GM19240 (cell line): ENCODE data around the gene CSNK1D.

Experiments
- DNase-seq: peaks from one replicate; pipeline ENCODE4 v3.0.0; 2011; ENCODE audit warnings: low spot score; ENCODE audit not compliant: insufficient read length

CSNK1D gene

DNA sequence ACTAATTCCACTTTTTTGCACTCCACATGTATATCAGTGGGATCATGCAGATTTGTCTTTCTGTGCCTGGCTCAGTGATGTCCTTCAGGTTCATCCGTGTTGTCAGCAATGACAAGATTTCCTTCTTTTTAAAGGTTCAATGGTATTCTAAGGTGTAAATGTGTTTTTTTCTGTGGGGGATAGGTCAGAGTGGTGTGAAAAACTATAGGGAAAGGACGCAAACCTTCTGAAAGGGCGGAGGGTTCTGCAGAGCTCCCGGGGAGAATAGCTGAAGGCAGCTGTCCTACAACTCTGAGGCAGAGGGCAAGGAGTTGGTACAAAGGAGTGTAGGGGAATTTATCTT is 21.9 kb upstream of the CSNK1D start:
- DNase-seq = no peak

DNA sequence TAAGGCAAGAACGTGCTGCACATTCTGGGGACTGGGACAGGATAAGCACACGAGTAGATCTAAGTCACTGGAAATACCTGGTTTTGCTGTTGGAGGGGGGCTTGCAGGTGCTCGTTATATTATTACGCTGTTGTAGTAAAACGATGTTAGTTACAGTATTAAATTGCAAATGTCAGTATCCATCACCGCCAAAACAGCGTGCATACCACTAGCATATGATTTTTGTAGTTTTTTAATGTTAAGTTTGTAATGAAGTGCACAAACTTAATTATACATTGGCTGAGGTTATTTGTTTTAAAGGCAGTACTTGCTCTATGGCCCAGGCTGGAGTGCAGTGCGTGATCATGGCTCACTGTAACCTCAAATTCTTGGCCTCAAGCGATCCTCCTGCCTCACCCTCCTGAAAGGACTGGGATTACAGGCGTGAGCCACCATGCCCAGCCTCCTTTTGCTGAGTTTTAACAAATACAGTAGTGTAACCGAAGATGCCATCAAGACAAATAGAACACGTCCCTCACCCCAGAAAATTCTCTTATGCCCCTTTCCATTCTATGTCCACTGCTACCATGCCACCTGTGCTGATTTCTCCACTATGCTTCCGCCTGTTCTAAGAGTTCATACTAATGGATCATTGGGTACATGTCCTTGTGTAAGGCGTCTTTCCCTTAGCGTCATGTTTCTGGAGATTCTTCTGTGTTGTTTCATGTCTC is 20.7 kb upstream of the CSNK1D start:
- no peak for DNase-seq

DNA sequence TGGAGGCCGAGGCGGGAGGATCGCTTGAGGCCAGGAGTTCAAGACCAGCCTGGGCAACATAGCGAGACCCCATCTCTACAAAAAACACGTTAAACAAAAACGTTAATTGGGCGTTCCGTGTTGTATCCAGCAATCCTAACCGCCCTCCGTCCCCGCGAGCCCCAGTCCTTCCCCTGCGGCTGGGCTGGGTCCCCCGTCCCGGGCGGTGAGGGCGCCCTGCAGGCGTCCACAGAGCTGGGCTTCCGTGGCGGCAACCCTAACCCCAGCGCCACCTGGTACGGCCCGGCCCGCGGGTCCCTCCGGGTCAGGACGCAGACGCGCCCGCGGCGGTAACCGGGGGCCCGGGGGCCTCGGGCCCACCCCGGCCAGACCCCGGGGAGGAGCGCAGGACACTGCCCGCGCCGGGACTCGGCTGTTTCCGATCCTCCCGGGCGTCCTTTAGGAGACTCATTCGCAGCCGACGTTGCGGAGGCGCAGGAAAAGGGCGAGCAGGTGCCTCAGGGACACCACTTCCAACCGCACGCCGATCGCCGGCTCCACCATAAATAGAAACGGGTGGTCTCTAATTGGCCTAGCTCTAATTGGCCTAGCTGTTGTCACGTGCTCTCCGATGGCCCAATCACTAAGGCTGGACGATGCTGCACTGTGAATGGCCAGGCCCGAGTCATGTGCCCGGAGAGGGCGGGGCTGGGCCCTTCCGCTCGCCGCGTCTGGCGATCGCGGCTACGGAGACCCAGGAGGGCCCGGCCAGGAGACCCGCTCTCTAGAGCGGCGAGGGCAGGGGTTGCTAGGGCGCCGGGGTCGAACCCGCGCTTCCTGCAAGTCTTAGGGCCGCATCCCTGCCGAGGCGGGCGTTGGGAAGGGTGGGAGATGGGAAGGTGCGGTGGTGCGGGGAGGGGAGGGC is 19.0 kb upstream of the CSNK1D start:
- peak; percentile 99 for DNase-seq

DNA sequence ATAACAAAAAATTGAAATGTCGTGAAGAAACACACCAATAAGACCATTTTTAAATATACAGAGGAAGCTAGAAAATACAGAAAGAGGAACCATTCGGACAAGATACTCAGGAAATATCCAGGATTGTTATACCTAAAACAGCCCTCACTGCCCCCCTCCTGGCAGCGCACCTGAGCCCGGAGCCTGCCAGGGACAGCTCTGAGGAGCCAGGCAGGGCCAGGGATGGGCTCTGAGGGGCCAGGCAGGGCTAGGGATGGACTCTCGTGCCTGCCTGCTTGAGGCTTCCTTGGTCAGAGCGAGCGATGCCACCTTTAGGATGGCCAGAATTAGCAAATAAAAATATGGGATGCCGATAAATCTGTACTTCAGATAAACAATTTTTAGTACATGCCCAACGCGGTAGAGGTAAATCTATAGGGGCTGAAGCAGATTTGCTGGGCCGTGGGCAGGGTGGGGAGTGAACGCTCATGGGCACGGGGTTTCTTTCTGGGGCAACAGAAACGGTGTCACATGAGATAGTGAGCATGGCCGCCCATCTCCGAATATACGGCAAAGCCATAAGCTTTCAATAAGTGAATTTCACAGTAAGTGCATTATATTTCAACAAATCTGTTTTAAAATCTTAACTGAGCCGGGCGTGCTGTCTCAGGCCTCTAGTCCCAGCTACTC is 18.2 kb upstream of the CSNK1D start:
- DNase-seq = no peak

DNA sequence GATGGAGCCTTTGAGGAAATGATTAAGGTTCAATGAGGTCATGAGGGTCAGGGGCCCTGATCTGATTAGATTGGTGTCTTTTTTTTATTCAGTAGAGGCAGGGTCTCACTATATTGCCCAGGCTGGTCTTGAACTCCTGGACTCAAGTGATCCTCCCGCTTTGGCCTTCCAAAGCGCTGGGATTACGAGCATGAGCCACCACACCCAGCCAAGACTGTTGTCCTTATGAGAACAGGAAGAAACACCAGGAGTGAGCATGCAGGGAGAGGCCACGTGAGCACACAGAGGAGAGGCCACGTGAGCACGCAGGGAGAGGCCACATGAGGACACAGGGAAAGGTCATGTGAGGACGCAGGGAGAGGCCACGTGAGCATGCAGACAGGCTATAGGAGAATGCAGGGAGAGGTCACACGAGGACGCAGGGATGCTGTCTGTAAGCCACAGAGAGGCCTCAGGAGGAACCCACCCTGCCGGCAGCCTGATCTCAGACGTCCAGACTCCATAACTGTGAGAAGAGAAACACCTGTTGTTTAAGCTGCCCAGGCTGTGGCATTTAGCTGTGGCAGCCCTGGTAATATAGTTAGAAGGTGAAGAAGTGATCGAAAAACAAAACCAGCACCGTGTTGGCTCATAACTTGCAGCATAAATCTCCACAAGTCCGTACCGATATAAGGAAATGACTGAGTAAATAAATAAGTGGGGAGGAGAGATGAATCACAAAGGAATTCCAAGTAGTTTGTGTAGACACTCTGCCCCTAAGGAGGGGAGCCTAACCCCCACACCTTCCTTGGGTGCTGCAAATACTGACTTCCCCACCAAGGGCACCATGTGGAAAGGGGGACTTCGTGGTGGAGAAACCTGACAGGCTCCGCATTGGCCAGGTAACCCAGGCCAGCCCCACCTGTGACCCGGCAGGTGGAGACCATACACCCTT is 14.6 kb upstream of the CSNK1D start:
- DNase-seq = no peak

DNA sequence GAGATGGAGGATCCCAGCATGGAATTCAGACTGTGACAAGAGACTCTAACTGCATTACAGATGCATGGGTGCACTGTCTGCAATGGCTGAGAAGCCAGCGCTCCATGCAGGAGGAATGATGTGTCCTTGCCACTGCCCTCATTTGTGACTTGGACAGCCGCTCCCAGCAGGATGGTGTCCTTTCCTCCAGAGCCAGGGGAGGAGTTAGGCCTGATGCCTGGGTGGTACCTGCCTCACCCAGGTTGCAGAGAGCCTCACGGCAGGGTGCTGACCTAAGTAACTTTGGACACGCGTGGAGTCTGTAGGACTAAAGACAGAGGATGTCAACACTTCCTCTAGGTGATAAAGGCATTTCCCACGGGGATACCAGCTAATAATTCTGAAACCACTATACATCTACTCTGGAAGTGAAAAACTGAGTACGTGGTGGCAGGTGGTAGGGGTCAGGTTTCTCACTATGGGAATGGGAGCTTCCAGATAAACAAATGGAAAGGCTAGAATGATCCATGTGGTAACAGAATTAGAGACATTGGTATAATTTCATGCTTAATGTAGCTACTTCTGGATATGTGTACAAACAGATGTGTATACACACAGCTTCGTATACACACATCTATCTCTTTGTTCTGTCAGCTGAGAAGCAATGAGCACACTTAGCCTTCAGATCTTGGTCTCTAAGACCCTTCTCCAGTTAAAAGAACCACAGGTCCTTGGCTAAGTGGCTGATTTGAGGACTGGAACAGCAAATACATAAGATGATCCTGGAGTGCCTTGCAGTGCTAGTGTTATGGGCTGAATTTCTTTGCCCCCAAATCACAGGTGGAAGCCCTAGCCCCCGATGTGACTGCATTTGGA is 13.7 kb upstream of the CSNK1D start:
- DNase-seq = no peak

GRCh38 chr17:82285141-82285540 is 11.6 kb upstream of the CSNK1D start:
- no peak for DNase-seq

- DNase-seq = no peak
Observed at GRCh38 chr17:82283208-82283749, 9.8 kb upstream of the CSNK1D start.

- no peak for DNase-seq
Observed at GRCh38 chr17:82282239-82283207, 9.0 kb upstream of the CSNK1D start.

DNA sequence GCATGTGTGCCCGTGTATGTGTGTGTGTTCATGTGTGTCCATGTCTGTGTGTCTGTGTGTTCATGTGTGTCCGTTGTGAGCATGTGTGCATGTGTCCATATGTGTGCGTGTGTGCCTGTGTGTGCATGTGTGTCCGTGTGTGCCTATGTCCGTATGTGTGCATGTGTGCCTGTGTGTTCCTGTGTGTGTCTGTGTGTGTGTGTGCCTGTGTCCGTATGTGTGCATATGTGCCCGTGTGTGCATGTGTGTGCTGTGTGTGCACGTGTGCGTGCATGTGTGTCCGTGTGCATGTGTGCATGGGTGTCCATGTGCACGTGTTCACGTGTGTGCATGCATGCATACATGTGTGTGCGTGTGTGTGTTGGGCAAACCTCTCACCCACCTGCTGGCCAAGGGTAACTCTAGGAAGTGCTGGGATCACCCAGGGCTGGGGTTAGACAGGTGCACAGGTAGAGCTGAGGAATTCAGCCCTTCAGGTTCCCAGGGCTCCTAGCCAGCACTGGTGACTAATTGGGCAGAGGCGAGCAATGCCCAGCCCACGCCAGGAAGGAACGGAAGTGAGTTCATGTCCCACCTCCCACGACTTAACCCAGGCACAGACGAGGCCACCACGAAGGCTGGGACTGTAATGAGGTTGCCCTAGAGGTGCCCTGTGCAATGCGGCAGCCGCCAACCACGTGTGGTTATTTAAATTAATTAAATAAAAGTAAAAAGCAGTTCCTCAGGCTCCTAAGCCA is 8.2 kb upstream of the CSNK1D start:
- DNase-seq = no peak

- DNase-seq = no peak
Observed at GRCh38 chr17:82281076-82281475, 7.6 kb upstream of the CSNK1D start.

GRCh38 chr17:82280537-82280936 is 7.0 kb upstream of the CSNK1D start:
- DNase-seq = no peak

GRCh38 chr17:82278786-82279391 is 5.4 kb upstream of the CSNK1D start:
- DNase-seq = no peak

- DNase-seq = no peak
Observed at GRCh38 chr17:82278308-82278707, 4.8 kb upstream of the CSNK1D start.

- no peak for DNase-seq
Observed at GRCh38 chr17:82277851-82278250, 4.4 kb upstream of the CSNK1D start.

DNA sequence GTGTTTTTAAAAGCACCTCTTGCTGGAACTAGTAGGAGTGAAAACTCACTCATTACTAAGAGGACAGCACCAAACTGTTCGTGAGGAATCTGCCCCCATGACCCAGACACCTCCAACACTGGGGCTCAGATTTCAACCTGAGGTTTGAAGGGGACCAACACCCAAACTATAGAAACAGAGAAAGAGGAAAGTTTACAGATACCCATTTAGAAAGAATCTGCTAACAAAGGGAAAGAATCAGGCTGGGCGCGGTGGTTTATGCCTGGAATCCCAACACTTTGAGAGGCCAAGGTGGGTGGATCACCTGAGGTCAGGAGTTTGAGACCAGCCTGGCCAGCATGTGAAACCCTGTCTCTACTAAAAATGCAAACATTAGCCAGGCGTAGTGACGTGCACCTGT is 3.4 kb upstream of the CSNK1D start:
- DNase-seq = no peak

- no peak for DNase-seq
Observed at GRCh38 chr17:82275326-82275725, 1.8 kb upstream of the CSNK1D start.
